Measurements from ENCODE around the gene SULT4A1. TPM values are rescaled to one million over a fixed set of nuclear protein-coding genes. Genes with fewer than 3 reads are reported as not detected.

Gene SULT4A1
- total RNA-seq, 6 donors from 2014 or later = not detected

GRCh38 chr22:43891360-43892182 is 29.3 kb upstream of the SULT4A1 start, which contains the start of gene PNPLA5:
TSS of gene PNPLA5 (minus strand) at chr22:43892013. CDS start at chr22:43891880, 133 bp downstream.
- TF ChIP-seq EP300 (IDR thresholded peaks at IDR 0.05) (no peak), POLR2A (IDR thresholded peaks at IDR 0.05) (no peak), POLR2AphosphoS5 (IDR thresholded peaks at IDR 0.05) (no peak)
- TF ChIP-seq, protein P1, sequence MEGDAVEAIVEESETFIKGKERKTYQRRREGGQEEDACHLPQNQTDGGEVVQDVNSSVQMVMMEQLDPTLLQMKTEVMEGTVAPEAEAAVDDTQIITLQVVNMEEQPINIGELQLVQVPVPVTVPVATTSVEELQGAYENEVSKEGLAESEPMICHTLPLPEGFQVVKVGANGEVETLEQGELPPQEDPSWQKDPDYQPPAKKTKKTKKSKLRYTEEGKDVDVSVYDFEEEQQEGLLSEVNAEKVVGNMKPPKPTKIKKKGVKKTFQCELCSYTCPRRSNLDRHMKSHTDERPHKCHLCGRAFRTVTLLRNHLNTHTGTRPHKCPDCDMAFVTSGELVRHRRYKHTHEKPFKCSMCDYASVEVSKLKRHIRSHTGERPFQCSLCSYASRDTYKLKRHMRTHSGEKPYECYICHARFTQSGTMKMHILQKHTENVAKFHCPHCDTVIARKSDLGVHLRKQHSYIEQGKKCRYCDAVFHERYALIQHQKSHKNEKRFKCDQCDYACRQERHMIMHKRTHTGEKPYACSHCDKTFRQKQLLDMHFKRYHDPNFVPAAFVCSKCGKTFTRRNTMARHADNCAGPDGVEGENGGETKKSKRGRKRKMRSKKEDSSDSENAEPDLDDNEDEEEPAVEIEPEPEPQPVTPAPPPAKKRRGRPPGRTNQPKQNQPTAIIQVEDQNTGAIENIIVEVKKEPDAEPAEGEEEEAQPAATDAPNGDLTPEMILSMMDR (IDR thresholded peaks at IDR 0.05) = no peak
- ATAC-seq (ENCODE audit: low FRiP score in 2 of 2) (no peak), DNase-seq (peak in 1 of 2 donors; percentile 81)
- no peak within 1 kb of the TSS for H3K4me3 ChIP-seq
- no peaks in the 10 kb centered on the region for H3K9me3 ChIP-seq
- H3K4me1 ChIP-seq = peaks cover 4 to 12% (median 10%) of the 10 kb centered on the region in 4 donors
- 2 to 4% methylated on average over 15 to 62 of the region's 72 CpGs for WGBS, 2 donors
- H3K27ac ChIP-seq = no peak within 1 kb of the TSS
- peaks cover 0 to 21% (median 14%) of the 10 kb centered on the region in 4 donors for H3K27me3 ChIP-seq
- H3K36me3 ChIP-seq = no peaks in the 10 kb centered on the region

- no peak overlapping the region for H3K27ac ChIP-seq
- peaks cover 0 to 21% (median 14%) of the 10 kb centered on the region in 4 donors for H3K27me3 ChIP-seq
- no peaks in the 10 kb centered on the region for H3K9me3 ChIP-seq
- no peak overlapping the region for H3K4me3 ChIP-seq
- TF ChIP-seq POLR2A (IDR thresholded peaks at IDR 0.05) = no peak
- no peak for TF ChIP-seq POLR2AphosphoS5 (IDR thresholded peaks at IDR 0.05)
- TF ChIP-seq, protein P1 (IDR thresholded peaks at IDR 0.05) = no peak
- TF ChIP-seq EP300 (IDR thresholded peaks at IDR 0.05) = no peak
- ATAC-seq (ENCODE audit: low FRiP score in 2 of 2) (no peak), DNase-seq (peak in 1 of 2 donors; percentile 79)
- H3K4me1 ChIP-seq = peaks cover 4 to 12% (median 10%) of the 10 kb centered on the region in 4 donors
- WGBS, 2 donors = 16 to 33% methylated on average over 14 to 22 of the region's 24 CpGs
- no peaks in the 10 kb centered on the region for H3K36me3 ChIP-seq
Measured at GRCh38 chr22:43890901-43891331, 28.6 kb upstream of the SULT4A1 start.

DNA sequence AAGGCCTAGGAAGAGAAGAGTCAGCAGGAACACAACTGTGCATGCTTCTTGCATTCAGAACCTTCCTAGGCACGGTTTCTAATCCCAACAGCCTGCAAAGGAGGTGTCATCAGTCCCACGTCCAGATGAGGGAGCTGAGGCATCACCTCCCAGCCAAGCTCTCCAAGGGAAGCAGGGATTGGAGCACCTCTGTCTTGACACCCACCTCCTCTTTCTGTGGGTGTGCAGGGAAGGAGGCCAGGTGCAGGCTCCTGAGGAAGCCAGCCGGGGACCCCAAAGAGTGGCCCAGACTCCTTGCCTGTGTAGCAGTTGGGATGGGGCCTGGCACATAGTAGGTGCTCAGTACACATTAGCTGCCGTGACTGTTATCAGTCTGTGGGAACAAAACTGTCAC is 27.5 kb upstream of the SULT4A1 start:
- whole genome bisulfite sequencing, 2 donors = 35% methylated on average over 4 of the region's 4 CpGs; no CpG with 5 or more reads in 1 of the 2 donors
- peaks cover 0 to 21% (median 14%) of the 10 kb centered on the region in 4 donors for H3K27me3 ChIP-seq

GRCh38 chr22:43889201-43889859 is 27.0 kb upstream of the SULT4A1 start:
- WGBS, 2 donors = 66 to 75% methylated on average over 11 to 15 of the region's 16 CpGs
- H3K27me3 ChIP-seq = peaks cover 0 to 21% (median 14%) of the 10 kb centered on the region in 4 donors
- TF ChIP-seq EP300 (IDR thresholded peaks at IDR 0.05) (no peak), POLR2A (IDR thresholded peaks at IDR 0.05) (no peak), POLR2AphosphoS5 (IDR thresholded peaks at IDR 0.05) (no peak)
- TF ChIP-seq, protein P1 (IDR thresholded peaks at IDR 0.05) = no peak
- ATAC-seq (ENCODE audit: low FRiP score in 2 of 2) = no peak
- H3K4me3 ChIP-seq = no peak overlapping the region
- H3K36me3 ChIP-seq = no peaks in the 10 kb centered on the region
- peaks cover 4 to 15% (median 10%) of the 10 kb centered on the region in 4 donors for H3K4me1 ChIP-seq
- H3K9me3 ChIP-seq = no peaks in the 10 kb centered on the region
- DNase-seq = no peak
- H3K27ac ChIP-seq = no peak overlapping the region

More for the DNA sequence above, 27.5 kb upstream of the SULT4A1 start:
- DNase-seq = no peak
- Histone ChIP-seq H3K27ac (no peak overlapping the region), H3K4me1 (peaks cover 4 to 12% (median 10%) of the 10 kb centered on the region in 4 donors), H3K9me3 (no peaks in the 10 kb centered on the region), H3K36me3 (no peaks in the 10 kb centered on the region), H3K4me3 (no peak overlapping the region)
- TF ChIP-seq, protein P1 (IDR thresholded peaks at IDR 0.05) = no peak
- TF ChIP-seq EP300 (IDR thresholded peaks at IDR 0.05) (no peak), POLR2AphosphoS5 (IDR thresholded peaks at IDR 0.05) (no peak), POLR2A (IDR thresholded peaks at IDR 0.05) (no peak)
- no peak for ATAC-seq (ENCODE audit: low FRiP score in 2 of 2)
